A673 (cell line): Measurements from ENCODE around the gene RELT. TPM values are rescaled to one million over a fixed set of nuclear protein-coding genes. Genes with fewer than 3 reads are reported as not detected.

Experiments
- BruUV-seq: library from RNA; stranded (reverse); fragments of 400-500 nt; replicated peaks from 2 replicates; lab custom pipeline; 2021; lab: Mats Ljungman, UMichigan
- CTCF ChIA-PET: fragments of 300-600 bp; sonication (Branson Sonifier 250); formaldehyde crosslinking; loops from one replicate; lab custom pipeline; 2022; ENCODE audit warnings: antibody characterized with exemption; lab: Charles Lee
- POLR2A ChIA-PET: fragments of 300-600 bp; sonication (Branson Sonifier 250); formaldehyde crosslinking; loops from one replicate; lab custom pipeline; 2022; ENCODE audit warnings: antibody characterized with exemption; ENCODE audit not compliant: low non-redundant PET; lab: Charles Lee
- DNase-seq: peaks from one replicate; pipeline ENCODE4 v3.0.0-alpha.2; 2015; ENCODE audit warnings: low spot score
- H3K27ac ChIP-seq: fragments of 200-600 bp; sonication (generic); 2 replicates; pipeline ENCODE4 v1.5.1; 2016; ENCODE audit warnings: mixed run types, low read depth, mild to moderate bottlenecking, mixed read lengths, antibody characterized with exemption, low read length; ENCODE audit not compliant: poor library complexity, severe bottlenecking
- H3K27me3 ChIP-seq: fragments of 200-600 bp; sonication (generic); replicated peaks from 2 replicates; pipeline ENCODE4 v1.6.1; 2017; ENCODE audit warnings: mixed run types, low read depth, mild to moderate bottlenecking, mixed read lengths, antibody characterized with exemption, low read length; ENCODE audit not compliant: insufficient read depth, poor library complexity
- H3K36me3 ChIP-seq: fragments of 200-600 bp; sonication (generic); 2 replicates; pipeline ENCODE4 v1.6.1; 2016; ENCODE audit warnings: mixed run types, mild to moderate bottlenecking, mixed read lengths, antibody characterized with exemption, low read length; ENCODE audit not compliant: insufficient read depth, poor library complexity, severe bottlenecking
- H3K4me1 ChIP-seq: fragments of 200-600 bp; sonication (generic); 2 replicates; pipeline ENCODE4 v1.6.1; 2017; ENCODE audit warnings: mixed run types, mild to moderate bottlenecking, mixed read lengths, antibody characterized with exemption, low read length; ENCODE audit not compliant: insufficient read depth, poor library complexity, severe bottlenecking
- H3K4me3 ChIP-seq: fragments of 200-600 bp; sonication (generic); 2 replicates; pipeline ENCODE4 v1.5.1; 2016; ENCODE audit warnings: low read depth, mixed run types, mild to moderate bottlenecking, mixed read lengths, low read length; ENCODE audit not compliant: poor library complexity, severe bottlenecking
- H3K9me3 ChIP-seq: fragments of 200-600 bp; sonication (generic); 2 replicates; pipeline ENCODE4 v1.6.1; 2016; ENCODE audit warnings: mixed run types, low read depth, mild to moderate bottlenecking, mixed read lengths, antibody characterized with exemption, low read length; ENCODE audit not compliant: poor library complexity, severe bottlenecking
- EZH2 ChIP-seq: fragments of 200-600 bp; sonication (generic); IDR thresholded peaks from 2 replicates; pipeline ENCODE4 v1.6.1; 2017; ENCODE audit warnings: borderline replicate concordance, low read depth, mild to moderate bottlenecking, mixed read lengths, antibody characterized with exemption, low read length; ENCODE audit not compliant: poor library complexity, severe bottlenecking
- intact Hi-C: fragments of 100-400 bp; cut with micrococcal nuclease; formaldehyde crosslinking; loops from one replicate; pipeline ENCODE4 v1.10.0; 2022; ENCODE audit not compliant: unreplicated experiment
- total RNA-seq: library from RNA; stranded (reverse); gene quantifications from 2 replicates; pipeline ENCODE4 v1.2.3, GENCODE V29; 2021
- TF ChIP-seq, protein P1 (sequence below): fragments of 300-800, 200-600 bp; sonication (generic); conservative IDR thresholded peaks from 2 replicates; pipeline ENCODE4 v1.5.1; 2017; ENCODE audit warnings: low read depth, mild to moderate bottlenecking, antibody characterized with exemption, low read length, moderate library complexity, mixed read lengths

The RELT gene
- total RNA-seq, 1 experiment from 2014 or later: 20.9 TPM

DNA sequence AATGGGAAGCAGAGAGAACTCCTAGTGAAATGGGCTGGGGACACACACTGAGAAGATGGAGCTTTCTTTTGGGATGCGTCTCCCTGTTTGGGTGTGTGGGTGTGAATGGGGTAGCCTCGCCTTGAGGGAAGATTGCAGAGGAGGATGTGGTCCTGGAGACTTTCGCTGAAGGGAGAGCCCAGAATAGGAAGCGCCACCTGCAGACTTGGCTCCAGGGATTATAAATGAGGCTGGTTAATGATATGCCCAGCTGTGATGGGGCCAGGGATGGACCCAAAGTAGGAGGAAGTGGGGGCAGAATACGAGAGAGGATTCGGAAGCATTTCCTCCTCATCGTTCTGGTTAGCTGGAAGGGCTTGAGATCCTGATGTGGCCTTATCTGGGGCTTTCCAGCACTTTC is 13.7 kb downstream of the RELT start:
- Histone ChIP-seq H3K9me3 (no peaks in the 10 kb centered on the region), H3K4me1 (peaks cover 44% of the 10 kb centered on the region), H3K27ac (peak overlapping the region; percentile 27), H3K27me3 (no peaks in the 10 kb centered on the region), H3K4me3 (no peak overlapping the region), H3K36me3 (no peaks in the 10 kb centered on the region)
- peak; percentile 50 for DNase-seq
- BruUV-seq: no TSS peak
- intact Hi-C loops: no loop called here
- ChIA-PET POLR2A (no interaction called here), CTCF (no interaction called here)
- TF ChIP-seq, protein P1, sequence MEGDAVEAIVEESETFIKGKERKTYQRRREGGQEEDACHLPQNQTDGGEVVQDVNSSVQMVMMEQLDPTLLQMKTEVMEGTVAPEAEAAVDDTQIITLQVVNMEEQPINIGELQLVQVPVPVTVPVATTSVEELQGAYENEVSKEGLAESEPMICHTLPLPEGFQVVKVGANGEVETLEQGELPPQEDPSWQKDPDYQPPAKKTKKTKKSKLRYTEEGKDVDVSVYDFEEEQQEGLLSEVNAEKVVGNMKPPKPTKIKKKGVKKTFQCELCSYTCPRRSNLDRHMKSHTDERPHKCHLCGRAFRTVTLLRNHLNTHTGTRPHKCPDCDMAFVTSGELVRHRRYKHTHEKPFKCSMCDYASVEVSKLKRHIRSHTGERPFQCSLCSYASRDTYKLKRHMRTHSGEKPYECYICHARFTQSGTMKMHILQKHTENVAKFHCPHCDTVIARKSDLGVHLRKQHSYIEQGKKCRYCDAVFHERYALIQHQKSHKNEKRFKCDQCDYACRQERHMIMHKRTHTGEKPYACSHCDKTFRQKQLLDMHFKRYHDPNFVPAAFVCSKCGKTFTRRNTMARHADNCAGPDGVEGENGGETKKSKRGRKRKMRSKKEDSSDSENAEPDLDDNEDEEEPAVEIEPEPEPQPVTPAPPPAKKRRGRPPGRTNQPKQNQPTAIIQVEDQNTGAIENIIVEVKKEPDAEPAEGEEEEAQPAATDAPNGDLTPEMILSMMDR: no peak
- no peak for TF ChIP-seq EZH2

DNA sequence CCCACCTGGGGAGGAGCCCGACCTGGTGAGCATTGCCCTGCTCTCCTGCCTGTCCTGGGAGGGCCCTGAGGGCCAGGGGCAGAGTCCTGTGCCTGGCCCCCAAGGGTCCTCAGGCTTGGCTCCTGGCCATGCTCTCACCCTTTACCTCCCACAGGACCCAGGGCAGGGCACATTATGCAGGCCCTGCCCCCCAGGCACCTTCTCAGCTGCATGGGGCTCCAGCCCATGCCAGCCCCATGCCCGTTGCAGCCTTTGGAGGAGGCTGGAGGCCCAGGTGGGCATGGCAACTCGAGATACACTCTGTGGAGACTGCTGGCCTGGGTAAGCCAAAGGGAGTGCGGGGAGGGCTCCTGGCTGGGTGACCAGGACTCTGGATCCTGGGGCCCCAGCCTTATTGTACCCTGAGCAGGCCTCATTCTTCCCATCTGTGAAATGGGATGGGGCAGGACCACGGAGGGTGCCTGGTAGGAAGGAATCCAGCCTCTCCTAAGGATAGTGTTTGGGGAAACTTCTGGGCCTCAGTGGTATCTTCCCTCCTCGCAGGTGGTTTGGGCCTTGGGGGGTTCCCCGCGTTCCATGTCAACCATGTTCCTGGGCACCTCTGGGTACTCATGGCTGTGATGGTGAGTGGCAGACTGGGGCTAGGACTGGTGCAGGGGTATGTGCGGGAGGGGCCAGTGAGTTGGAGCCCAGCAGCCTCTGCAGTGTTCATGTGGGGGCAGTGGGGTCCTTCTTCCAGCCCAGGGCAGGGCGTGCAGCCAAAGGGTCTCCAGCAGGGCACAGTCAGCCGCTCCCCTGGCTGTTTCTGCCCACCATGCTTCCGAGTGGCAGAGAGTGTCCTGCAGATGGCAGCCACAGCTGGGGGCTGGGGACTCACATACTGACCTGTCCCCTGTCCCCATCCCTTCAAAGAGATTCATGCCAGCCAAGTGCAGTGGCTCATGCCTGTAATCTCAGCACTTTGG is 14.7 kb downstream of the RELT start:
- DNase-seq: no peak
- Histone ChIP-seq H3K36me3 (no peaks in the 10 kb centered on the region), H3K4me1 (peaks cover 35% of the 10 kb centered on the region), H3K4me3 (no peak overlapping the region), H3K9me3 (no peaks in the 10 kb centered on the region), H3K27ac (peak overlapping the region; percentile 27), H3K27me3 (no peaks in the 10 kb centered on the region)
- TF ChIP-seq, protein P1: no peak
- no peak for TF ChIP-seq EZH2
- intact Hi-C loops: no loop called here
- ChIA-PET CTCF (no interaction called here), POLR2A (no interaction called here)
- BruUV-seq: no TSS peak

DNA sequence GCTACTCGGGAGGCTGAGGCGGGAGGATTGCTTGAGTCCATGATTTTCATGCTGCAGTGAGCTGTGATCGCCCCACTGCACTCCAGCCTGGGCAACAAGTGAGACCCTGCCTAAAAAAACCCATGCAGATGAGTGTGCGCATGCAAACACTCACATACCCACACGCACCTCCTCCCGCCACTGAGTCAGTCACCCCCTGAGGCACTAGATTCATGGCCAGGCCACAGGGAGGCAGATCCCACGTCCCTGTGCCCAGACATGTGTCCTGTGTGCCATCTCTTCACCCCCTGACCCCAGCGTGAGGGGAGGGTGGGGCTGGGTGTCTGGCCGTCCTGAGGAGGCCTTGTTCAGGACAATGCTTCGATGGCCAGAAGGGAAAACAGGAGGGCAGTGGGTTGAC is 15.5 kb downstream of the RELT start:
- no peaks in the 10 kb centered on the region for H3K9me3 ChIP-seq
- DNase-seq: no peak
- peaks cover 1% of the 10 kb centered on the region for H3K36me3 ChIP-seq
- no peak overlapping the region for H3K27ac ChIP-seq
- POLR2A ChIA-PET: no interaction called here
- no peaks in the 10 kb centered on the region for H3K27me3 ChIP-seq
- intact Hi-C loops: no loop called here
- no peak for TF ChIP-seq EZH2
- TF ChIP-seq, protein P1: no peak
- peaks cover 28% of the 10 kb centered on the region for H3K4me1 ChIP-seq
- CTCF ChIA-PET: interaction anchor here (2.9 kb wide), 1 partner anchor 84 kb away, joined by 29 read pairs; the partner anchor contains the start of gene ARHGEF17
- no TSS peak for BruUV-seq
- H3K4me3 ChIP-seq: no peak overlapping the region
